NAMALWA (cell line): ENCODE data around the gene ABCD1.

Source experiments
- DNase-seq: peaks from one replicate; pipeline ENCODE4 v3.0.0-alpha.2; 2015; ENCODE audit warnings: low spot score

The ABCD1 gene

DNA sequence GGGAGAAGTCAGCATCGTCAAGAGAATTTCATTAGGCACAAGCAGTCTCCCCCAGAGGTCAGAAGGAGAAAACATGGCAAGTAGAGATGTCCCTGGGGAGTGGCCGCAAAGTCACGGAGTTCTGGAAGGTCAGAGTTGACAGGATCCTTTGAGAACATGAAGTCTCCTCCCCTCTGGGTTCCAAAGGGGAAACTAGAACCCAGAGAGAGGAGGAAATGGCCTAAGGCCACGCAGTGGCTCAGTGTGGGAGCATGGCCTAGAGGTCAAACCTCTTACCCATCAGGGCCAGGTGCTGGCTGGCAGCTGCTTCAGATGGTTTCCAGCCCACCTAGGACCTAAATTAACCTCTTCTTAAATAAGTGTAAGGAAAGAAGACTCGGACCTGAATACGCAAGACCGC lies 68.6 kb downstream of the ABCD1 start:
- peak; percentile 15 for DNase-seq
